NCI-H2196 (cell line): ENCODE measurements around the gene TREML1.
A peak's percentile ranks its signal among the peaks of the same experiment; 100 is the strongest.
"Not testable (repeated sequence)": the region's sequence is repeated elsewhere in the genome, so short reads cannot be mapped to it uniquely, and the experiment has no call there.

Experiments
- DNase-seq: peaks from one replicate; lab custom pipeline; 2025; ENCODE audit not compliant: unreplicated experiment; lab: John Stamatoyannopoulos, UW

TREML1 gene

DNA sequence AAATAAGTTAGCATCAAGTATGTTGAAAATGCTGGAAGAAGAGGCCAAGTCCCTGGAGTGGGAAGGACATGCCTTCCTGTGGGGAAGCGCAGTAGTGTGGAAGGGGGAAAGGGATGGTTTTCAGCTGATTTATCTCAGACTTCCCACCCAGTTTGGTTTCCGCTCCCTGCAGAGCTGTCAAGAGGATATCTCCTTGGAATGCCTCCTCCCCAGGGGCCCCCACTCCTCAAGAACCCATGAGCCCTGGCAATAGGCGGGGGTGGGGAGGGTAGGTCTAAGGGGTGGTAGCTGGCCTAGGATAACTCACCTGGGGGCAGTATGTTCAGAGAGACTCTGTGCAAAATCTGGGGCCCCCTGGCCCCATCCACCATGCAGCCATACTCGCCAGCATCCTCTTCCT is 696 bp downstream of the TREML1 start:
- DNase-seq: no peak

DNA sequence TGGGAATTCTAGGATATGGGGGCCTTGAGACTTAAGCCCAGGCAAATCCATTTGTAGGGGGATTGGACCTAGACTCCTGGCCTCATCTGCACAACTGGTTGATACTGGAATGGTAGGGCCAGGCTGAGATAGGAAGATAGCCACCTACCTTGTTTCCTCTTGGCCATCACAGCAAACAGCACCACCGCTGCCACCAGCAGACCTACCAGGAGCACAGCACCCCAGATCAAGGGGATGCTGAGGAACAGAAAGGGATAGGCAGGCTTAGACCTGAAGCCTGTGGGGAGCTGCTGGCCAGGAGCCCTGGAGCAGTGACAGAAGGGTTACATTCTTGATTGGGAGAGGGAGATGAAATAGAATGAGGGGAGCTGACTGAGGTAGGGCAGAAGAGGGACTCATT is 3.5 kb downstream of the TREML1 start:
- no peak for DNase-seq

DNA sequence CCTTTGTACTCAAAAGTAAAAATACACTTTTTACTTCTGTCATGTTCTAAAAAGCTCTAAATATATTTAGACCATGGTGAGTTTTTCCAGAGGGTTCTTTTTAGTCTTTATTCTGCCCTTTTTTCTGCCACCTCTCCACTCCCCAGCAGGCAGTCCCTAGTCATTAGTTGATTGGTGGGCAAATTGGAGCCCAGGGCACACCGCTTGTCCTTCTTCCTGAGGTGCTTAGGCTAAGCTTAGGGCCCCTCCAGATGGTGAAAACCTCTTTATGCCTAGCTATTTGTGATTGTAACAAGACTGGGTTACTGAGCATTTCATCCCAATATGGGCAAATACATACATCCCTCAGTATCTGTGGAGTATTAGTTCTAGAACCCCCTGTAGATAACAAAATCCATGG is 6.2 kb downstream of the TREML1 start:
- DNase-seq: no peak

DNA sequence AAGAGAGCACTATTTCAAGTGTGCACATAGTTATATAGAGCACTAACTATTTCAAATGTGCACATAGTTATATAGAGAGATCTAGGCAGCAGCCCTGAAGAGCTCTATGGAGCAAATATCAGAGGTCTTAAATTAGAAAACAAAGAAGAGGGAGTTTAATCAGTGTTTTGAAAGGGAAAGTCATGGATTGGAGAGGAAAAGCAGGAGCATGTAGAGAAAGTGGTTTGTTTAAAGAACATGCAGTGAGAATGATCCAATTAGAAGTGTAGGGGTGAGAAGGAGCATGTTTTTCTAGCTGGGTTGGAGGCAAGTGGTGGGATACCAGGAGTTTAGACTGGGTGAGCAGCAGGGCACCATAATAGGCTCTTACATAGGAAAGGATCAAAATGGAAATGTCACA is 17.2 kb downstream of the TREML1 start:
- no peak for DNase-seq

DNA sequence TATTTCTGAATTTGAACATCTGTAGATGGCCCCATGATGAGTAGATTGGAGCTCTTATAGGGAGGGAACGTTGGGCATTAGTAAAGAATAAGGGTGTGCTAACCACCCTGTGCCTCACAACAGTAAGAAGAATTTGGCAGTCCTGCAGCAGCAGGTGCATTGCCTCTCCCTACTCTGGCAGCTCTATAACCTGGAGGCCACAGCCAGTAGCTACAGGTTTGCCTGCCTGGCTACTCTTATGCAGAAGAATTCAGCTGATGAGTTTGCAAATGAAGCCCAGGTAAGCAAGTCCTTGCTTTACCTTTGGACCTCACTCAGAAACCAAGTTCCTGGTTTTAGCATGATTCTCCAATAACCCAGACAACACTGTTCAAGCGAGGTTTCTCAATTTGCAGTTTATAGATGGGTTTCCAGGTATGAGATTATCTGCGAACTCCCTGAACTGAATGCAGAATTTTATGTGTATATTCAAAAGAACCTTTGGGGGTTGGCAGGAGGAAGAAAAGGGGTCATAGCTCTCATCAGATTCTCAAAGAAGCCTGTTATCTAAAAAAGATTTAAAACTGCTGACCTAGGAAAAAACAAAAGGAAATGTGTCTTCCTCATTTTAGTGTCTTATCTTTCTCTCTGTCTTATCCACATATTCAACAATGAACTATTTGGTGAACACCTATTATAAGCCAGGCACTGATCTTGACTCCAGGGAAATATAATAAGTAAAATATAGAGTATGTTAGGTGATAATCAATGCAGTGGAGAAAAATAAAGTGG is 18.9 kb downstream of the TREML1 start:
- DNase-seq: no peak

DNA sequence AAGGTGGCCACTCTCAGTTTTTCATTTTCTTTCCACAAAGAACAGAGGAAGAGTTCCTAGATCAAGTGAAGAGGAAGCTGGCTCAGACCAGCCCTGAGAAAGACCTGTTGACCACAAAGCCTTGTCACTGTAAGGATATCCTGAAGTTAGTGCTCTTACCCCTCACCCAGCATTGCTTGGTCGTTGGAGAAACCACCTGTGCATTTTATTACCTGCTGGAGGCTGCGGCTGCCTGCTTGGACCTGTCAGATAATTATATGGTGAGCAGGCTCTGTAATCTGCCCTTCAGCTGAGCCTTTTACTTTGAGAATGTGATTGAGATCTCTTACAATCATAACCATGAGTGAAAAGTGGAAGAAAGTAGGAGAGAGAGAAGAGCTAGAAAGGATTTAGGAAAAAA is 21.9 kb downstream of the TREML1 start:
- DNase-seq: peak; percentile 9

DNA sequence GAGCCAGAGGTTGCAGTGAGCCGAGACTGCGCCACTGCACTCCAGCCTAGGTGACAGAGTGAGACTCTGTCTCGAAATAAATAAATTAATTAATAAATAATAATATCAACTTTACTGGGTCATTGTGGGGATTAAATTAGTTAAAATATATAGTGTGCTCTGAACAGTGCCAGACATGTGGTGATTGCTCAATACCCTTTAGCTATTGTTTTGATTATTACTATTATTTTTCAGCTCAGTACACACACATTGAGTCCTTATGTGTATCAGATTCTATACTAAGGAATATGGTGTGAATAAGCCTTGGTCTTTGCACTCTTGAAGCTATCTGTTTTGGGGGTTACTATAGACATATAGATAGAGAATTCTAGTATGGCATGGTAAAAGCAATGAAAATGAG is 28.9 kb downstream of the TREML1 start:
- DNase-seq: no peak

DNA sequence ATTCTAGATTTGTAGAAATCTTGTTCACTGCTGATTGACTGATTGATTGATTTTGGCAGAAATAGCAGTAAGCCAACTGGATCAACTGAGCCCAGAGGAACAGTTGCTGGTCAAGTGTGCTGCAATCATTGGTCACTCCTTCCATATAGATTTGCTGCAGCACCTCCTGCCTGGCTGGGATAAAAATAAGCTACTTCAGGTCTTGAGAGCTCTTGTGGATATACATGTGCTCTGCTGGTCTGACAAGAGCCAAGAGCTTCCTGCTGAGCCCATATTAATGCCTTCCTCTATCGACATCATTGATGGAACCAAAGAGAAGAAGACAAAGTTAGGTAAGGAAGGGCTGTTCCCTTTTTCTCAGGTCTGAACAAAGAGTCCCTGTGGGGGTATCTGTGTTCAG is 31.2 kb downstream of the TREML1 start:
- DNase-seq: no peak

DNA sequence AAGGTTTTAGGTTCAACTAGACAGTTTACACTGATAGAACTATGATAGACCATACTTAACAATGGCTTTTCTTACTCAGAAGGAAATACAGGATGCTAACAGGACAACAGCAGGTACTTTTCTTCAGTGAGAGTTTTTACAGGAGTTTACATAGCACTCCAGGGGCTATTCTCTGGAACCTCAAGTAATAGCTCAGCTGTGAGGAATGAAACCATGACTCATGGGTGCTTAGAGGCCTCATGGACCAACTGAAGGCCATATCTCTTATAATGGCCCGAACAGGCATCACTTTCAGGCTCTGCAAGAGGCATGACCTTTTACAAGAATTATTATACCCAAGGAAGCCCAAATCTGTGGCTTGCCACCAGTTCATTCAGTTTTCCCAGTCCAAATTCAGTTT is 31.8 kb downstream of the TREML1 start:
- DNase-seq: no peak

DNA sequence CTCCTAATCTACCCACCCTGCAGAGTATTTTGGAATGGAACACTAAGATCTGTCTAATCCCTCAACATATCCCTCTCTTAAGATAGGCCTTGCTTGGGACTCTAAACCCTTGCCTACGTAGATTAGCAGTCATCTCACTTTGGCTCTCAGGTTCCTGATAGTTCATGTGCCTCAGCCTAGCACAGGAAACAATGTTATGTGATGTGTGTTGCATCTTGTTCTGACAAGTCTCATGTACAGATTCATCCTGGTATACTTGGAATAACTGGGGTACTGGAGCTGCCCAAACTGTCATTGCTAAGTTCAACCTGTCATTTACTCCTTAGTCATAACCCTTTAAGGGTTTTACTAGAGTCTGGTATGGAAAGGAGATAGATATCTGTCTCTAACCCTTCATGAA is 34.1 kb downstream of the TREML1 start:
- no peak for DNase-seq

DNA sequence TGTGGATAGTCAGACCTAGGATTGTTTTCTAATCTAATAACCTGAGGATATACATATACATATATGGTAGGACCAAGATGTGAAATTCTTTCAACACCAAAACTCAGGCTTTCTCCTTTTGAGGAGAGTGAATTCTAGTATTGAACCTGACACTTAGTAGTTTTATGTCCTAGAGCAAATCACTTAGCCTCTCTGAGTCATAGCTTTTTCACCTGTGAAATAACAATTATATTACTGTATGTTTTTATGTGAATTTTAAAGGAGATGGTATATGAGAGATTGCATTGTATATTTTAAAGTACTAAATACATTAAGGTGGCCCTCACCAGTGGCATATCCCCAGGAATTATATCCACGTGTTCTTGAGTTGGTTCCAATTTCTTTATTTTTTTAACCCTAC is 34.6 kb downstream of the TREML1 start:
- no peak for DNase-seq

DNA sequence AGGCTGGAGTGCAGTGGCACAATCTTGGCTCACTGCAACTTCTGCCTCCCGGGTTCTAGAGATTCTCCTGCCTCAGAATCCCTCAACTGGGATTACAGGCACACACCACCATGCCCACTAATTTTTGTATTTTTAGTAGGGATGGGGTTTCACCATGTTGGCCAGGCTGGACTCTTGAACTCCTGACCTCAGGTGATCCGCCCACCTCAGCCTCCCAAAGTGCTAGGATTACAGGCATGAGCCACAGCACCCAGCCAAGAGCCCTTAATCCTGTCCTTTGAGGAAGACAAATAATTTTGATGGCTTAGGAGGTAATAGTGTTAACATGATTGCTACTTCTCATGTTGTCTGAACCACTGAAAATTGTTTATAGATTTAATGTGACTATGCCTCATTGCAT is 39.1 kb downstream of the TREML1 start:
- not testable (repeated sequence) for DNase-seq

DNA sequence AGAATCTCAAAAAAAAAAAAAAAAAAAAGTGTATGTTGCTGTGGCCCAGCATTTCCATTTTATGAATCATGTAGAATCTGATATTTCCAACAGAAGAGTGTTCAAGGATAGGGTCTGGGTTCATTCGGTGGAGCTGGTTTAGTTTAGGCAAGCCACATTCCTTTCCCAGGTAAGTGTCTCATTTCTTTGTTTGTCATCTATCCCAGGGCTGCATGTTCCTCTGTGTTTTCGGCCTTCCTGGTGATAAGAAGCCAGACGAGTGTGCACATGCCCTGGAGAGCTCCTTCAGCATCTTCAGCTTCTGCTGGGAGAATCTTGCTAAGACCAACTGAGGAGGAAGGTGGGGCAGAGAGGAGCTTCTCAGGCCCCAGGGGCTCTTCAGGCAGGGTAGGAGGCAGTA is 43.1 kb downstream of the TREML1 start:
- DNase-seq: no peak

DNA sequence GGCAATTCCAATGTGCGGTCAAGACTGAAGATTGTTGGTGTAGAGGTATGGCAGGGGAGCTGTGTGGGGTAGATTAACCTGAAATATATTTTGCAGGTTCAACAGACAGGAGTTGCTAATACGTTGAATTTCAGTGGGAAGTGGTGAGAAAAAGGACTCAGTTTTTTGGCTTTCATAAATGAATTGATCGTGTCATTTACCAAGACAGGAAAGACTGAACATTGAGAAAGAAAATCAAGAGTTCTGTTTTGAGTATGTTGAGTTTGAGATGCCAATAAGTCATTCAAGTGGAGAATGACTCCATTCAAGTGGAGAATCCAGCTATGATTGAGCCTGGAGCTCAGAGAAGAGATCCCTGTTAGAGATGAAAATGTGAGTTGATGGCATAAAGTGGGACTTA is 50.3 kb downstream of the TREML1 start:
- DNase-seq: no peak

DNA sequence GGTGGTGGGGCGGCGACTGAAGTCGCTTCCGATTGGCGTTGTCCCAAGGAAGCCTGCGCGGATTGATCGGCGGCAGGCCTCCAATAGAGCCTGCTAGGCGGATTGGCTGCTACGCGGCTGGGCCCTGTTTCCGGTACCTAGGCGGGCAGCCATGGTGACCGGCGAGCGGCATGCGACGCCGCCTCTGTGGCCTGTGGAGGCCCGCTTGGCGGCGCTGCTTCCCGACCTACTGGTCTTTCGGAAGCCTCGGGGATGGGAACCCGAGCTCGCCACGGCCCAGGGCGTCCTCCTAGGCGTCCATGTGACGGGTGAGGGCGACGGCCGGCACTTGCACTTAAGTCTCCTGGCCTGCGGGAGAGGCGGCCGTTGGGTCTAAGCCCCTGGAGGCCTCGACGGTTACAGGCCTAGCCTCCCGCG is 53.3 kb downstream of the TREML1 start:
- no peak for DNase-seq
